Rectal smooth muscle tissue (tissue), 1 donor: Measurements from ENCODE around the gene GK2.

Experiments used
- H3K27ac ChIP-seq: one replicate; pipeline ENCODE4 v1.7.0; 2013; ENCODE audit warnings: low read depth, low read length, inconsistent platforms
- H3K27me3 ChIP-seq: one replicate; pipeline ENCODE4 v1.7.0; 2013; ENCODE audit warnings: low read length; ENCODE audit not compliant: control insufficient read depth, insufficient read depth
- H3K36me3 ChIP-seq: one replicate; pipeline ENCODE4 v1.7.0; 2013; ENCODE audit warnings: low read length; ENCODE audit not compliant: control insufficient read depth, insufficient read depth
- H3K4me1 ChIP-seq: one replicate; pipeline ENCODE4 v1.7.0; 2013; ENCODE audit warnings: low read length; ENCODE audit not compliant: control insufficient read depth, insufficient read depth
- H3K4me3 ChIP-seq: one replicate; pipeline ENCODE4 v1.7.0; 2013; ENCODE audit warnings: low read length
- H3K9ac ChIP-seq: one replicate; pipeline ENCODE4 v1.7.0; 2013; ENCODE audit warnings: low read length

The GK2 gene

GRCh38 chr4:79367096-79367495 lies 40.9 kb downstream of the GK2 start:
- no peak overlapping the region for H3K9ac ChIP-seq
- no peaks in the 10 kb centered on the region for H3K4me1 ChIP-seq
- no peak overlapping the region for H3K4me3 ChIP-seq
- H3K27me3 ChIP-seq, result no peaks in the 10 kb centered on the region
- H3K27ac ChIP-seq, result no peak overlapping the region
- no peaks in the 10 kb centered on the region for H3K36me3 ChIP-seq

GRCh38 chr4:79366422-79366821 lies 41.6 kb downstream of the GK2 start:
- Histone ChIP-seq H3K4me1 (no peaks in the 10 kb centered on the region), H3K4me3 (no peak overlapping the region), H3K27me3 (no peaks in the 10 kb centered on the region), H3K36me3 (no peaks in the 10 kb centered on the region), H3K9ac (no peak overlapping the region), H3K27ac (no peak overlapping the region)

- H3K4me1 ChIP-seq, result peaks cover 4% of the 10 kb centered on the region
- H3K36me3 ChIP-seq, result no peaks in the 10 kb centered on the region
These were observed 44.0 kb downstream of the GK2 start for GRCh38 chr4:79364061-79364460.

GRCh38 chr4:79362626-79363025 lies 45.4 kb downstream of the GK2 start:
- Histone ChIP-seq H3K9ac (no peak overlapping the region), H3K36me3 (no peaks in the 10 kb centered on the region), H3K27me3 (no peaks in the 10 kb centered on the region), H3K27ac (no peak overlapping the region), H3K4me1 (peaks cover 4% of the 10 kb centered on the region), H3K4me3 (no peak overlapping the region)

More at GRCh38 chr4:79364061-79364460, 44.0 kb downstream of the GK2 start:
- no peak overlapping the region for H3K4me3 ChIP-seq
- H3K27me3 ChIP-seq, result no peaks in the 10 kb centered on the region
- no peak overlapping the region for H3K9ac ChIP-seq
- no peak overlapping the region for H3K27ac ChIP-seq

- H3K27me3 ChIP-seq, result no peaks in the 10 kb centered on the region
- peaks cover 4% of the 10 kb centered on the region for H3K4me1 ChIP-seq
- H3K9ac ChIP-seq, result no peak overlapping the region
- no peak overlapping the region for H3K27ac ChIP-seq
- no peaks in the 10 kb centered on the region for H3K36me3 ChIP-seq
- no peak overlapping the region for H3K4me3 ChIP-seq
These were observed 48.0 kb downstream of the GK2 start for GRCh38 chr4:79360006-79360405.

GRCh38 chr4:79358438-79358837 lies 49.6 kb downstream of the GK2 start:
- Histone ChIP-seq H3K4me3 (no peak overlapping the region), H3K27me3 (no peaks in the 10 kb centered on the region), H3K36me3 (no peaks in the 10 kb centered on the region), H3K4me1 (peaks cover 4% of the 10 kb centered on the region), H3K9ac (no peak overlapping the region), H3K27ac (no peak overlapping the region)

- H3K4me1 ChIP-seq, result peaks cover 4% of the 10 kb centered on the region
- no peaks in the 10 kb centered on the region for H3K36me3 ChIP-seq
- no peak overlapping the region for H3K27ac ChIP-seq
- no peak overlapping the region for H3K4me3 ChIP-seq
- H3K9ac ChIP-seq, result no peak overlapping the region
- H3K27me3 ChIP-seq, result no peaks in the 10 kb centered on the region
These were observed 50.7 kb downstream of the GK2 start for GRCh38 chr4:79357365-79357764.
